ENCODE results near the gene PIK3R1.
A peak's percentile ranks its signal among the peaks of the same experiment; 100 is the strongest.

PIK3R1 gene

GRCh38 chr5:68287976-68288706 lies 72.6 kb downstream of the PIK3R1 start:
- H3K4me1 ChIP-seq (ENCODE audit: low read length) = peaks cover 9% of the 10 kb centered on the region
- no peaks in the 10 kb centered on the region for H3K27me3 ChIP-seq (ENCODE audit: low read depth, low read length)
- H3K79me2 ChIP-seq (ENCODE audit: low read length) = no peaks in the 10 kb centered on the region; the same call in 1 of the 2 replicates
- H4K20me1 ChIP-seq (ENCODE audit: insufficient read depth, low read length) = 0 out of 2 replicates have a peak, but pooled peaks cover 3% of the 10 kb centered on the region
- peaks cover under 1% of the 10 kb centered on the region for H3K36me3 ChIP-seq (replicated peaks; ENCODE audit: low read depth, low read length)
- H3K9ac ChIP-seq (ENCODE audit: low read length) = peak overlapping the region; percentile 62; the same call in 1 of the 2 replicates
- peak overlapping the region; percentile 10; the same call in 1 of the 2 replicates for H2AFZ ChIP-seq (ENCODE audit: low read depth, low read length)
- H3K27ac ChIP-seq (ENCODE audit: low read length) = no peak overlapping the region
- no peaks in the 10 kb centered on the region for H3K9me3 ChIP-seq (ENCODE audit: insufficient read depth, low read length)
- TF ChIP-seq EZH2phosphoT487 (IDR thresholded peaks at IDR 0.05; ENCODE audit: low read depth) = no peak
- TF ChIP-seq, protein P1, sequence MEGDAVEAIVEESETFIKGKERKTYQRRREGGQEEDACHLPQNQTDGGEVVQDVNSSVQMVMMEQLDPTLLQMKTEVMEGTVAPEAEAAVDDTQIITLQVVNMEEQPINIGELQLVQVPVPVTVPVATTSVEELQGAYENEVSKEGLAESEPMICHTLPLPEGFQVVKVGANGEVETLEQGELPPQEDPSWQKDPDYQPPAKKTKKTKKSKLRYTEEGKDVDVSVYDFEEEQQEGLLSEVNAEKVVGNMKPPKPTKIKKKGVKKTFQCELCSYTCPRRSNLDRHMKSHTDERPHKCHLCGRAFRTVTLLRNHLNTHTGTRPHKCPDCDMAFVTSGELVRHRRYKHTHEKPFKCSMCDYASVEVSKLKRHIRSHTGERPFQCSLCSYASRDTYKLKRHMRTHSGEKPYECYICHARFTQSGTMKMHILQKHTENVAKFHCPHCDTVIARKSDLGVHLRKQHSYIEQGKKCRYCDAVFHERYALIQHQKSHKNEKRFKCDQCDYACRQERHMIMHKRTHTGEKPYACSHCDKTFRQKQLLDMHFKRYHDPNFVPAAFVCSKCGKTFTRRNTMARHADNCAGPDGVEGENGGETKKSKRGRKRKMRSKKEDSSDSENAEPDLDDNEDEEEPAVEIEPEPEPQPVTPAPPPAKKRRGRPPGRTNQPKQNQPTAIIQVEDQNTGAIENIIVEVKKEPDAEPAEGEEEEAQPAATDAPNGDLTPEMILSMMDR (IDR thresholded peaks at IDR 0.05; ENCODE audit: low read depth, low read length) = no peak
- H3K4me2 ChIP-seq (ENCODE audit: low read length) = peak overlapping the region; percentile 82
- peak overlapping the region; percentile 86 for H3K4me3 ChIP-seq (ENCODE audit: low read length)

DNA sequence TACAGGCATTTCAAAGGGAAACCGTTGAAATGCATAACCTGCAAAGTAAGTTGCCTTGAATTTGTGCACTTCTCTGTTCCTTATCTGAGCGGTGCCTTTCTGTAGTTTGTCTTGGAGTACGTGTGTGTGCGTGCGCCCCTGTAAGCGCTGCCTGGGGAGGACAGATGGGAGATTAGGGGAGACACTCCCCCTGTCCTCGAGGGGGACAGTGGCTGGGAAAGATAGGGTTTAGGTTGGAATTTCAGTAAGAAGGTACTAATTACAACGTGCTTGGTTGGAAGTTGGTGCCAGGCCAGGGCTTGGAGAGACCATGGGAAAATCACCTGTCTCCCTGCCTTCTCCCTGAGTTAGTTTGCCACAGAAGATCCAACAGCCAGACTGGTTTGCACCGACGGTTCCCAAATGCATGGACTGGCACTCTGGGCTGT lies 73.2 kb downstream of the PIK3R1 start:
- Histone ChIP-seq H4K20me1 (ENCODE audit: insufficient read depth, low read length) (0 out of 2 replicates have a peak, but pooled peaks cover 3% of the 10 kb centered on the region), H3K9ac (ENCODE audit: low read length) (peak overlapping the region; percentile 62; the same call in 1 of the 2 replicates), H3K36me3 (replicated peaks; ENCODE audit: low read depth, low read length) (peaks cover 5% of the 10 kb centered on the region), H3K4me3 (ENCODE audit: low read length) (peak overlapping the region; percentile 86), H2AFZ (ENCODE audit: low read depth, low read length) (no peak overlapping the region), H3K27ac (ENCODE audit: low read length) (no peak overlapping the region), H3K4me1 (ENCODE audit: low read length) (peaks cover 9% of the 10 kb centered on the region), H3K79me2 (ENCODE audit: low read length) (no peaks in the 10 kb centered on the region; the same call in 1 of the 2 replicates), H3K27me3 (ENCODE audit: low read depth, low read length) (no peaks in the 10 kb centered on the region), H3K9me3 (ENCODE audit: insufficient read depth, low read length) (no peaks in the 10 kb centered on the region), H3K4me2 (ENCODE audit: low read length) (peak overlapping the region; percentile 82)
- no peak for TF ChIP-seq EZH2phosphoT487 (IDR thresholded peaks at IDR 0.05; ENCODE audit: low read depth)

DNA sequence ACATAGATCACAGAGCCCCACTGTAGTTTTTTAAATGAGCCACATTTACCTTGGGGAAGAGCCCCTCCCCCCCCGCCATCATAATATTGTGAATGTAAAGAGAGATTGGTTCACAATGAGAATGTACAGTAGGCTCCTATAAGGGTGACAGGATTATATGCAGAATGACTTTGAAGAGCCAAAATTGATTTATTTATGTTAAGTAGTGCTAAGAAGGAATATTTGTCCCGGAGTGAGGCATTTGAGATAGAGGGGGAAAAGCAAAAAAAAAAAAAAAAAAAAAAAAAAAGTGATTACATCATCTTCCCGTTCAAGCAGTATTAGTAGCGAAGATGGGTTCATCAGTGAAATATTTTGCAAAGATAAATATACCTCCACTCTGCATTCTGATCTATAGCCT lies 73.9 kb downstream of the PIK3R1 start:
- Histone ChIP-seq H3K79me2 (ENCODE audit: low read length) (no peaks in the 10 kb centered on the region; the same call in 1 of the 2 replicates), H2AFZ (ENCODE audit: low read depth, low read length) (no peak overlapping the region), H3K27me3 (ENCODE audit: low read depth, low read length) (no peaks in the 10 kb centered on the region), H3K9me3 (ENCODE audit: insufficient read depth, low read length) (no peaks in the 10 kb centered on the region), H3K4me3 (ENCODE audit: low read length) (no peak overlapping the region), H3K9ac (ENCODE audit: low read length) (no peak overlapping the region), H3K36me3 (replicated peaks; ENCODE audit: low read depth, low read length) (peaks cover 8% of the 10 kb centered on the region), H3K4me1 (ENCODE audit: low read length) (peaks cover 9% of the 10 kb centered on the region), H3K27ac (ENCODE audit: low read length) (no peak overlapping the region), H3K4me2 (ENCODE audit: low read length) (no peak overlapping the region), H4K20me1 (ENCODE audit: insufficient read depth, low read length) (0 out of 2 replicates have a peak, but pooled peaks cover 3% of the 10 kb centered on the region)
- TF ChIP-seq EZH2phosphoT487 (IDR thresholded peaks at IDR 0.05; ENCODE audit: low read depth) = no peak
- TF ChIP-seq, protein P1 (IDR thresholded peaks at IDR 0.05; ENCODE audit: low read depth, low read length) = no peak

DNA sequence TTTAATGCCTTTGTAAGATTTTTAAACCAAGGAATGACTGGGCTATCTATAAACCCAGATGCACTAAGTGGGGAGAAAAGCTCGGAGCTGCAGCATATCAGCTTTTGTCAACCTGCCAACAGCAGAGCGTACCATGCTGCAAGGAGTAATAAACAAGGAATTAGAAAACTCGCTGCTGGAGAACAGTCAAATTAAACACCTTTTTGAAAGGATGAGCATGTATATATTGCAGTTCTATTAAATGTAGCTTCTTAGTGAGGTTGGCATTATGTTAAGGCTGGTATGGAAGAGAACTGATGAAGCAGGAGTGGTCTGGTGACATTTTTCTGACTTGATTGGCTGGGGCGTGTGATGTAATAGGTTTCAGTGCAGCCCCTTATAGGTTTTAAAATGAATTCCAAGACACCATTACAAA lies 74.7 kb downstream of the PIK3R1 start:
- no peak overlapping the region for H3K4me2 ChIP-seq (ENCODE audit: low read length)
- peaks cover 9% of the 10 kb centered on the region for H3K4me1 ChIP-seq (ENCODE audit: low read length)
- H3K79me2 ChIP-seq (ENCODE audit: low read length) = no peaks in the 10 kb centered on the region; the same call in 1 of the 2 replicates
- 0 out of 2 replicates have a peak, but pooled peaks cover 3% of the 10 kb centered on the region for H4K20me1 ChIP-seq (ENCODE audit: insufficient read depth, low read length)
- no peaks in the 10 kb centered on the region for H3K9me3 ChIP-seq (ENCODE audit: insufficient read depth, low read length)
- H3K27ac ChIP-seq (ENCODE audit: low read length) = no peak overlapping the region
- no peak overlapping the region for H3K9ac ChIP-seq (ENCODE audit: low read length)
- no peak overlapping the region for H3K4me3 ChIP-seq (ENCODE audit: low read length)
- H3K27me3 ChIP-seq (ENCODE audit: low read depth, low read length) = no peaks in the 10 kb centered on the region
- peaks cover 10% of the 10 kb centered on the region for H3K36me3 ChIP-seq (replicated peaks; ENCODE audit: low read depth, low read length)
- no peak overlapping the region for H2AFZ ChIP-seq (ENCODE audit: low read depth, low read length)
- TF ChIP-seq, protein P1 (IDR thresholded peaks at IDR 0.05; ENCODE audit: low read depth, low read length) = no peak
